Type B pancreatic cell (in vitro differentiated cells): ENCODE data around the gene PPP3CA. TPM values are rescaled to one million over a fixed set of nuclear protein-coding genes. Genes with fewer than 3 reads are reported as not detected.
"Not testable (repeated sequence)": the region's sequence is repeated elsewhere in the genome, so short reads cannot be mapped to it uniquely, and the experiment has no call there.

ENCODE experiments used
- DNase-seq: peaks from one replicate; pipeline ENCODE4 v3.0.0; 2021; ENCODE audit warnings: mixed read lengths; ENCODE audit not compliant: unreplicated experiment; ENCODE audit errors: extremely low spot score
- H3K27ac Mint-ChIP-seq: 2 replicates; pipeline ENCODE4 v1.8.0; 2021; ENCODE audit warnings: mild to moderate bottlenecking, mixed read lengths
- H3K27me3 Mint-ChIP-seq: 2 replicates; pipeline ENCODE4 v1.8.0; 2021; ENCODE audit warnings: mixed read lengths
- H3K36me3 Mint-ChIP-seq: 2 replicates; pipeline ENCODE4 v1.8.0; 2021; ENCODE audit warnings: mixed read lengths
- H3K4me1 Mint-ChIP-seq: one replicate; pipeline ENCODE4 v1.8.0; 2021; ENCODE audit warnings: mixed read lengths; ENCODE audit not compliant: unreplicated experiment
- H3K4me3 Mint-ChIP-seq: 2 replicates; pipeline ENCODE4 v1.8.0; 2021; ENCODE audit warnings: mild to moderate bottlenecking, mixed read lengths
- H3K9me3 Mint-ChIP-seq: 2 replicates; pipeline ENCODE4 v1.8.0; 2021; ENCODE audit warnings: mixed read lengths
- CTCF ChIP-seq: fragments of 200-600 bp; sonication (generic); conservative IDR thresholded peaks from 2 replicates; pipeline ENCODE4 v1.5.0; 2021; ENCODE audit warnings: antibody characterized with exemption, mild to moderate bottlenecking
- total RNA-seq: library from RNA; stranded (reverse); gene quantifications from 2 replicates; pipeline ENCODE4 v1.2.1, GENCODE V29; 2021; ENCODE audit warnings: low replicate concordance

The PPP3CA gene
- total RNA-seq, 1 donor from 2014 or later: 35.4 TPM

GRCh38 chr4:101104312-101105052 is 242.8 kb downstream of the PPP3CA start:
- H3K36me3 Mint-ChIP-seq: peaks cover 5% of the 10 kb centered on the region
- peaks cover 28% of the 10 kb centered on the region for H3K4me1 Mint-ChIP-seq
- no peak for DNase-seq
- H3K9me3 Mint-ChIP-seq: no peaks in the 10 kb centered on the region
- no peak overlapping the region for H3K4me3 Mint-ChIP-seq
- TF ChIP-seq CTCF: no peak
- no peak overlapping the region for H3K27ac Mint-ChIP-seq
- no peaks in the 10 kb centered on the region for H3K27me3 Mint-ChIP-seq

- TF ChIP-seq CTCF: no peak
- peaks cover 28% of the 10 kb centered on the region for H3K4me1 Mint-ChIP-seq
- peak overlapping the region; percentile 22 for H3K27ac Mint-ChIP-seq
- no peaks in the 10 kb centered on the region for H3K27me3 Mint-ChIP-seq
- peaks cover 5% of the 10 kb centered on the region for H3K36me3 Mint-ChIP-seq
- no peaks in the 10 kb centered on the region for H3K9me3 Mint-ChIP-seq
- no peak overlapping the region for H3K4me3 Mint-ChIP-seq
- no peak for DNase-seq
Observed at GRCh38 chr4:101103381-101104142, 243.8 kb downstream of the PPP3CA start.

- no peak for TF ChIP-seq CTCF
- Mint-ChIP-seq H3K27me3 (no peaks in the 10 kb centered on the region), H3K36me3 (peaks cover 5% of the 10 kb centered on the region), H3K4me3 (no peak overlapping the region), H3K4me1 (peaks cover 27% of the 10 kb centered on the region), H3K27ac (no peak overlapping the region), H3K9me3 (no peaks in the 10 kb centered on the region)
- DNase-seq: no peak
Observed at GRCh38 chr4:101102114-101102742, 245.1 kb downstream of the PPP3CA start.

- DNase-seq: no peak
- H3K4me1 Mint-ChIP-seq: peaks cover 21% of the 10 kb centered on the region
- no peaks in the 10 kb centered on the region for H3K36me3 Mint-ChIP-seq
- H3K4me3 Mint-ChIP-seq: no peak overlapping the region
- H3K27ac Mint-ChIP-seq: no peak overlapping the region
- TF ChIP-seq CTCF: no peak
- no peaks in the 10 kb centered on the region for H3K27me3 Mint-ChIP-seq
- H3K9me3 Mint-ChIP-seq: no peaks in the 10 kb centered on the region
Observed at GRCh38 chr4:101101072-101101471, 246.3 kb downstream of the PPP3CA start.

GRCh38 chr4:101098666-101099400 is 248.5 kb downstream of the PPP3CA start:
- no peak for TF ChIP-seq CTCF
- no peak for DNase-seq
- Mint-ChIP-seq H3K27me3 (no peaks in the 10 kb centered on the region), H3K4me1 (peaks cover 15% of the 10 kb centered on the region), H3K36me3 (peaks cover 3% of the 10 kb centered on the region), H3K4me3 (no peak overlapping the region), H3K9me3 (no peaks in the 10 kb centered on the region), H3K27ac (no peak overlapping the region)

GRCh38 chr4:101092609-101093008 is 254.7 kb downstream of the PPP3CA start:
- H3K27me3 Mint-ChIP-seq, H3K27ac Mint-ChIP-seq, H3K4me3 Mint-ChIP-seq, H3K9me3 Mint-ChIP-seq, H3K4me1 Mint-ChIP-seq, DNase-seq: not testable (repeated sequence)
- H3K36me3 Mint-ChIP-seq: peaks cover 13% of the 10 kb centered on the region
